H1 (cell line): ENCODE results near the gene F5. TPM values are rescaled to one million over a fixed set of nuclear protein-coding genes. Genes with fewer than 3 reads are reported as not detected.

Source experiments
- CTCF ChIA-PET: fragments of 300-600 bp; sonication (Branson Sonifier 250); formaldehyde crosslinking; loops from one replicate; lab custom pipeline; 2021; ENCODE audit not compliant: partially characterized antibody; lab: Charles Lee
- POLR2A ChIA-PET: fragments of 300-600 bp; sonication (Branson Sonifier 250); formaldehyde crosslinking; loops from one replicate; lab custom pipeline; 2021; ENCODE audit warnings: inconsistent platforms; ENCODE audit not compliant: partially characterized antibody; lab: Charles Lee
- DNase-seq, 2 experiments: peaks; one replicate each; pipeline versions ENCODE4 v3.0.0 to v3.0.0-alpha.2; 2010 to 2022; ENCODE audit warnings: low spot score in 2 of 2, low read depth in 1 of 2, mixed read lengths in 1 of 2
- FAIRE-seq: peaks from 2 replicates; lab custom pipeline; 2011; peaks lifted over from hg19 to GRCh38; lab: Jason Lieb, UNC
- H2AFZ ChIP-seq: 2 replicates; pipeline ENCODE4 v1.8.1; 2012; ENCODE audit warnings: low read length, inconsistent platforms
- H2AK5ac ChIP-seq: 2 replicates; pipeline ENCODE4 v1.6.1; 2013; ENCODE audit warnings: low read depth, low read length
- H2BK120ac ChIP-seq: replicated peaks from 2 replicates; pipeline ENCODE3; 2013; ENCODE audit warnings: low read depth, low read length, inconsistent platforms
- H2BK12ac ChIP-seq: 2 replicates; pipeline ENCODE4 v1.6.1; 2013; ENCODE audit warnings: low read depth, low read length
- H2BK15ac ChIP-seq: 2 replicates; pipeline ENCODE4 v1.6.1; 2013; ENCODE audit warnings: low read length
- H2BK20ac ChIP-seq: 2 replicates; pipeline ENCODE4 v1.6.1; 2013; ENCODE audit warnings: low read length
- H2BK5ac ChIP-seq: 2 replicates; pipeline ENCODE4 v1.6.1; 2013; ENCODE audit warnings: low read depth, low read length
- H3K14ac ChIP-seq: 2 replicates; pipeline ENCODE4 v1.6.1; 2013; ENCODE audit warnings: inconsistent platforms; ENCODE audit not compliant: insufficient read length
- H3K18ac ChIP-seq: 2 replicates; pipeline ENCODE4 v1.6.1; 2013; ENCODE audit warnings: low read length; ENCODE audit errors: extremely low read depth
- H3K23ac ChIP-seq: 2 replicates; pipeline ENCODE4 v1.6.1; 2013; ENCODE audit warnings: inconsistent platforms; ENCODE audit not compliant: insufficient read length
- H3K23me2 ChIP-seq: 2 replicates; pipeline ENCODE4 v1.6.1; 2013; ENCODE audit warnings: low read depth, low read length
- H3K27ac ChIP-seq: 2 replicates; pipeline ENCODE4 v1.6.1; 2011; ENCODE audit warnings: low read depth, low read length, inconsistent platforms
- H3K27me3 ChIP-seq, 4 experiments: replicated peaks in 1 of 4; 1 replicate in 1 of 4; 2 replicates in 3 of 4; pipeline versions ENCODE4 v1.6.1 to v1.8.1; 2011 to 2013; ENCODE audit warnings: low read length in 3 of 4, mild to moderate bottlenecking in 3 of 4, inconsistent platforms in 2 of 4, mixed read lengths in 2 of 4, moderate library complexity in 1 of 4; ENCODE audit not compliant: control insufficient read depth in 3 of 4, insufficient read depth in 3 of 4; ENCODE audit errors: extremely low read depth in 1 of 4
- H3K36me3 ChIP-seq, 4 experiments: 2 replicates each; pipeline versions ENCODE4 v1.6.1 to v1.8.1; 2011 to 2013; ENCODE audit warnings: mild to moderate bottlenecking in 4 of 4, low read length in 3 of 4, moderate library complexity in 2 of 4, control low read depth in 1 of 4, inconsistent platforms in 1 of 4; ENCODE audit not compliant: insufficient read depth in 4 of 4, control insufficient read depth in 2 of 4
- H3K4ac ChIP-seq: replicated peaks from 2 replicates; pipeline ENCODE3; 2013; ENCODE audit warnings: low read length, low read depth, mixed read lengths, inconsistent platforms; ENCODE audit not compliant: insufficient read length
- H3K4me1 ChIP-seq, 4 experiments: replicated peaks in 1 of 4; 1 replicate in 1 of 4; 2 replicates in 3 of 4; pipeline versions ENCODE4 v1.6.1 to v1.8.1; 2011 to 2013; ENCODE audit warnings: low read length in 3 of 4, inconsistent platforms in 2 of 4, mixed read lengths in 1 of 4; ENCODE audit not compliant: insufficient read depth in 4 of 4, control insufficient read depth in 3 of 4
- H3K4me2 ChIP-seq, 2 experiments: 2 replicates each; pipeline versions ENCODE4 v1.6.1 to v1.8.1; 2011 to 2013; ENCODE audit warnings: low read depth in 2 of 2, low read length in 2 of 2, control low read depth in 1 of 2, inconsistent platforms in 1 of 2, mild to moderate bottlenecking in 1 of 2; ENCODE audit not compliant: insufficient read depth in 1 of 2
- H3K4me3 ChIP-seq, 4 experiments: fragments of 200-600, 300-600 bp in 1 of 4; sonication (generic), shearing (Covaris generic), sonication (Bioruptor Twin) in 1 of 4; 2 replicates each; pipeline versions ENCODE4 v1.5.1 to v1.8.1; 2011 to 2016; ENCODE audit warnings: low read length in 4 of 4, low read depth in 3 of 4, control low read depth in 2 of 4, inconsistent platforms in 2 of 4, mild to moderate bottlenecking in 2 of 4, mixed read lengths in 1 of 4, moderate library complexity in 1 of 4; ENCODE audit not compliant: insufficient read depth in 2 of 4; ENCODE audit errors: extremely low read depth in 1 of 4
- H3K56ac ChIP-seq: replicated peaks from 2 replicates; pipeline ENCODE3; 2013; ENCODE audit warnings: low read depth, mild to moderate bottlenecking, mixed read lengths, low read length, inconsistent platforms; ENCODE audit not compliant: insufficient read length
- H3K79me1 ChIP-seq: 2 replicates; pipeline ENCODE4 v1.6.1; 2013; ENCODE audit warnings: low read depth, low read length, control low read depth
- H3K79me2 ChIP-seq, 2 experiments: 2 replicates each; pipeline versions ENCODE4 v1.6.1 to v1.8.1; 2012 to 2013; ENCODE audit warnings: low read length in 2 of 2, mild to moderate bottlenecking in 2 of 2, inconsistent platforms in 1 of 2; ENCODE audit not compliant: insufficient read depth in 2 of 2, control insufficient read depth in 1 of 2
- H3K9ac ChIP-seq, 4 experiments: replicated peaks in 1 of 4; 1 replicate in 1 of 4; 2 replicates in 3 of 4; pipeline versions ENCODE4 v1.6.1 to v1.8.1; 2011 to 2013; ENCODE audit warnings: low read depth in 3 of 4, low read length in 3 of 4, control low read depth in 2 of 4, mild to moderate bottlenecking in 2 of 4, moderate library complexity in 2 of 4, inconsistent platforms in 1 of 4; ENCODE audit errors: extremely low read depth in 1 of 4
- H3K9me3 ChIP-seq, 2 experiments: 2 replicates each; pipeline versions ENCODE4 v1.6.1 to v1.8.1; 2012 to 2013; ENCODE audit warnings: mild to moderate bottlenecking in 2 of 2, moderate library complexity in 2 of 2, control low read depth in 1 of 2, inconsistent platforms in 1 of 2, low read depth in 1 of 2, low read length in 1 of 2, mixed read lengths in 1 of 2; ENCODE audit not compliant: insufficient read depth in 2 of 2
- H4K20me1 ChIP-seq, 2 experiments: replicated peaks in 1 of 2; 2 replicates each; pipeline versions ENCODE3 to v1.8.1; 2011 to 2013; ENCODE audit warnings: inconsistent platforms in 2 of 2, low read length in 2 of 2, mild to moderate bottlenecking in 1 of 2; ENCODE audit not compliant: insufficient read depth in 2 of 2, control insufficient read depth in 1 of 2
- H4K5ac ChIP-seq: 2 replicates; pipeline ENCODE4 v1.6.1; 2013; ENCODE audit warnings: low read length, low read depth, mixed read lengths, inconsistent platforms; ENCODE audit not compliant: insufficient read length
- H4K8ac ChIP-seq: 2 replicates; pipeline ENCODE4 v1.8.0; 2013; ENCODE audit warnings: mild to moderate bottlenecking, moderate library complexity, low read length, inconsistent platforms; ENCODE audit not compliant: insufficient read depth; ENCODE audit errors: extremely low read depth
- H4K91ac ChIP-seq: replicated peaks from 2 replicates; pipeline ENCODE3; 2013; ENCODE audit warnings: low read length, mixed read lengths, inconsistent platforms; ENCODE audit not compliant: insufficient read length
- CHD2 ChIP-seq: IDR thresholded peaks from 2 replicates; pipeline ENCODE4 v1.6.1; 2012; ENCODE audit warnings: low read length, improper control_type of control experiment
- MAFK ChIP-seq: IDR thresholded peaks from 2 replicates; pipeline ENCODE4 v1.6.1; 2012; ENCODE audit warnings: low read depth, mild to moderate bottlenecking, improper control_type of control experiment, low read length
- RFX5 ChIP-seq: IDR thresholded peaks from 2 replicates; pipeline ENCODE4 v1.6.1; 2011; ENCODE audit warnings: low read depth, low read length, improper control_type of control experiment, borderline replicate concordance
- TAF1 ChIP-seq: IDR thresholded peaks from 2 replicates; pipeline ENCODE4 v1.6.1; 2011; ENCODE audit warnings: mild to moderate bottlenecking, low read depth, low read length
- YY1 ChIP-seq: IDR thresholded peaks from 2 replicates; pipeline ENCODE4 v1.6.1; 2011; ENCODE audit warnings: low read depth, mild to moderate bottlenecking, low read length
- ZNF274 ChIP-seq: IDR thresholded peaks from 2 replicates; pipeline ENCODE4 v1.7.0; 2012; ENCODE audit warnings: low read length, borderline replicate concordance; ENCODE audit errors: extremely low read depth
- WGBS, 2 experiments: shearing (Covaris generic) in 1 of 2; methylation state at CpG; one replicate each; pipeline versions ENCODE4 v1.1.6 to v1.1.7; 2013 to 2015; ENCODE audit warnings: low lambda C conversion rate in 2 of 2, mixed read lengths in 2 of 2, inconsistent platforms in 1 of 2, low coverage in 1 of 2, missing lambda C conversion rate in 1 of 2; ENCODE audit not compliant: insufficient replicate concordance in 2 of 2, insufficient coverage in 1 of 2, insufficient read length in 1 of 2; ENCODE audit errors: extremely low coverage in 1 of 2, missing lambda C conversion rate in 1 of 2; 5-methylcytosine and 5-hydroxymethylcytosine counted together
- polyA plus RNA-seq, 7 experiments: library from polyadenylated mRNA; depleted of rRNA in 3 of 7; stranded (reverse) in 5 of 7; unstranded in 2 of 7; fragments of >200 nt in 5 of 7; fragments of 200-250 nt in 2 of 7; gene quantifications; 1 replicate in 5 of 7; 2 replicates in 1 of 7; 4 replicates in 1 of 7; pipeline versions ENCODE4 v1.2.1 to v1.2.3, GENCODE V29; 2011 to 2013; ENCODE audit warnings: missing spikeins in 2 of 7, mixed read lengths in 2 of 7
- total RNA-seq: library from RNA; stranded (reverse); fragmentation: NEBNext Ultra II Directional; extraction: Animal tissue kit (Norgen Biotek cat#: 25700); gene quantifications from 2 replicates; pipeline ENCODE4 v1.2.1, GENCODE V29; 2021
- TF ChIP-seq, protein P1 (sequence below): IDR thresholded peaks from 2 replicates; pipeline ENCODE4 v1.6.1; 2012; ENCODE audit warnings: inconsistent platforms
- TF ChIP-seq, protein P2 (sequence below): IDR thresholded peaks from 2 replicates; pipeline ENCODE4 v1.6.1; 2011; ENCODE audit warnings: low read depth, mild to moderate bottlenecking, low read length; ENCODE audit not compliant: insufficient read depth

The F5 gene
- total and polyA plus RNA-seq, 2 of the 8 experiments (the other 6 are each of a cell fraction or from before 2014, with no cell fraction given), result 0.04 to 0.06 TPM

DNA sequence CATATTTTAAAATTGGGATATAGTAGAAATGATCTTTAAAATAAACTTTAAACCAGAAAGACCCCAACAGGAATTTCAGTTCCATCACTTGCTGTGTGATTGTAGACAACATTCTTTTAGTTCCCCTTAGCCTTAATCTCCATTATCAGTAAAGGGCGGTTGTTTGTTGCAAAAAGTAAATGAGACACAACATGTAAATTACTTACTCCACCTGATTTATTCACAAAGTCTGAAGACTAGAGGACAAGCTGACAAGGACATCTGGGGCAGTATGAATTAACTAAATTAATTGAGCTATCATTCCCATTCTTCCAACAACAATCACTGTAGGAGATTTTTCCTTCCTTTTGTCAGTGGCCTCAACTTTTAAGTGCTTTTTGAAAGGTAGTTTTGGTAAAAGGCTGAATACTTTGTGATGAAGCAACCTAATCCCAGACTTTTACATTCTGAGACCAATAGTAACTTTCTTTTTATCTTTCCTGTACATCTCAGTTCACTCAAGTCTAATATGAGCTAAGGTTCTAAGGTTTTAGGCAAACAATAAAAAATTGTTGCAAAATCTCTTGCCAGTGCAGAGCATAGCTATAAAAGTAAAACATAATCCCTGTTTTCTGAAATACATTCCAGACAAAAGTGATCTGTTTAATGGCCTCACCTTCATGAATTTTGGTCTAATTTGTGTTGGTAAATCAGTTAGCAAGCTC lies 106.8 kb downstream of the F5 start:
- Histone ChIP-seq H3K9ac (peak overlapping the region in 1 of 4 experiments; percentile 13; a peak in 1 of 7 replicates), H4K20me1 (peaks cover 0 to 8% of the 10 kb centered on the region in 2 experiments), H2BK20ac (no peak overlapping the region), H3K79me2 (peaks cover 6 to 76% of the 10 kb centered on the region in 2 experiments; a peak in 3 of 4 replicates), H3K27ac (no peak overlapping the region), H2BK5ac (no peak overlapping the region), H3K27me3 (no peaks in the 10 kb centered on the region), H3K36me3 (peaks cover 2 to 10% (median 7%) of the 10 kb centered on the region in 4 experiments; a peak in 5 of 8 replicates), H3K4me3 (peak overlapping the region in 1 of 4 experiments; percentile 19; a peak in 1 of 8 replicates), H3K18ac (no peak overlapping the region), H2AK5ac (no peak overlapping the region), H4K5ac (no peak overlapping the region), H3K23ac (no peak overlapping the region), H2AFZ (no peak overlapping the region), H4K91ac (no peak overlapping the region), H3K4me1 (peaks cover 0 to 22% (median 14%) of the 10 kb centered on the region in 4 experiments; a peak in 5 of 7 replicates), H3K4ac (no peak overlapping the region), H3K4me2 (0 out of 4 replicates have a peak overlapping the region, but pooled peaks of 1 of the 2 experiments have one; percentile 14), H3K79me1 (peaks cover 8% of the 10 kb centered on the region), H3K14ac (no peak overlapping the region), H2BK15ac (no peak overlapping the region), H3K9me3 (no peaks in the 10 kb centered on the region), H2BK12ac (no peak overlapping the region), H3K56ac (no peak overlapping the region), H4K8ac (no peak overlapping the region), H3K23me2 (no peaks in the 10 kb centered on the region), H2BK120ac (no peak overlapping the region)
- FAIRE-seq (no peak), DNase-seq (no peak)
- ChIA-PET POLR2A (interaction anchor here (1.0 to 1.1 kb wide), 2 partner anchors 9 to 51 kb away, joined by 3 read pairs; no protein-coding TSS in a partner anchor), CTCF (interaction anchor here (0.6 to 2.3 kb wide), 6 partner anchors 9 to 1550 kb away, joined by 3 to 8 read pairs (median 4); no protein-coding TSS in a partner anchor)
- TF ChIP-seq CHD2 (no peak), TAF1 (no peak), ZNF274 (no peak), MAFK (no peak), RFX5 (no peak), YY1 (no peak)
- TF ChIP-seq, protein P1, sequence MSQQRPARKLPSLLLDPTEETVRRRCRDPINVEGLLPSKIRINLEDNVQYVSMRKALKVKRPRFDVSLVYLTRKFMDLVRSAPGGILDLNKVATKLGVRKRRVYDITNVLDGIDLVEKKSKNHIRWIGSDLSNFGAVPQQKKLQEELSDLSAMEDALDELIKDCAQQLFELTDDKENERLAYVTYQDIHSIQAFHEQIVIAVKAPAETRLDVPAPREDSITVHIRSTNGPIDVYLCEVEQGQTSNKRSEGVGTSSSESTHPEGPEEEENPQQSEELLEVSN, result no peak
- TF ChIP-seq, protein P2, sequence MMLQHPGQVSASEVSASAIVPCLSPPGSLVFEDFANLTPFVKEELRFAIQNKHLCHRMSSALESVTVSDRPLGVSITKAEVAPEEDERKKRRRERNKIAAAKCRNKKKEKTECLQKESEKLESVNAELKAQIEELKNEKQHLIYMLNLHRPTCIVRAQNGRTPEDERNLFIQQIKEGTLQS, result no peak
- 62% methylated on average over 1 of the region's 1 CpG; no CpG with 5 or more reads in 1 of the 2 experiments for WGBS, 2 experiments
